NCI-H1417 (cell line): Measurements from ENCODE around the gene GRIK1.
A peak's percentile ranks its signal among the peaks of the same experiment; 100 is the strongest.
"Not testable (repeated sequence)": the region's sequence is repeated elsewhere in the genome, so short reads cannot be mapped to it uniquely, and the experiment has no call there.

Experiments
- DNase-seq, 3 experiments: peaks; one replicate each; lab custom pipeline; 2025; lab: John Stamatoyannopoulos, UW

GRIK1 gene

GRCh38 chr21:29939924-29940275 lies at the start of gene GRIK1:
Gene GRIK1, minus strand, starts transcription at chr21:29939996.
- peak in 2 of 3 experiments; percentile 85 for DNase-seq

- DNase-seq: no peak
Observed at GRCh38 chr21:29987762-29988161, 48.0 kb upstream of the GRIK1 start.

GRCh38 chr21:29985866-29986265 lies 46.1 kb upstream of the GRIK1 start:
- DNase-seq: no peak

GRCh38 chr21:29979043-29979442 lies 39.2 kb upstream of the GRIK1 start:
- DNase-seq: no peak

GRCh38 chr21:29975776-29976175 lies 36.0 kb upstream of the GRIK1 start:
- DNase-seq: no peak

- DNase-seq: no peak
Observed at GRCh38 chr21:29973258-29973657, 33.5 kb upstream of the GRIK1 start.

DNA sequence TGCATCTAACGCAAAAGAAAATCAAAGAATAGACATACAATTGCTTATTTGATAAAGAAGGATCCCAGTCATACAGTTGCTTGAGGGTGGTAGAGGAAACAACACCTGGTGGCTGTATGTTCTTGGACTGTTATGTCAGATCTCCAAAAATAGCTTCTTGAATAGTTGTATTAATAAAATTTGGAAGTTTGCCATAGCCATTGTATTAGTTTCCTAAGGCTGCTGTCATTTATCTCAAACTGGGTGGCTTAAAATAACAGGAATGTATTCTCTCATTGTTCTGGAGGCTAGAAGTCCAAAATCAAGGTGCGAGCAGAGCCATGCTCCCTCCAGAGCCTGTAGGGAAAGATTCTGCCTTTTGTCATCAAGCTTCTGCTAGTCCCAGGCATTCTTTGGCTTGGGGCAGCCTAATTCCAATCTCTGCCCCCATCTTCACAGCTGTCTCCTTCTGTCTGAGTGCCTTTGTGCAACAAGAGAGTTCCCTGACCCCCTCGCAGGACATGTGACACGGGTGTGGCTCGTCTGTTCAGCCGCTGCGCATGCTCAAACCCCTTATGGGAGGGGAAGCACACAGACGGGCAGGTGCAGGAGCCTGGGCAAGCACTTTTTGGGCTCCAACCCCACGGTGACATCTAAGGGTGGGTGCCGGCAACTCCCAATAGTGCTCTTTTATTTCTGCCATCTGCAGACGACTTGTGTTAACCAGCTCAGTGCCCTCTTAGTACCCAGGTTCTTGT lies 21.7 kb upstream of the GRIK1 start:
- DNase-seq: no peak

DNA sequence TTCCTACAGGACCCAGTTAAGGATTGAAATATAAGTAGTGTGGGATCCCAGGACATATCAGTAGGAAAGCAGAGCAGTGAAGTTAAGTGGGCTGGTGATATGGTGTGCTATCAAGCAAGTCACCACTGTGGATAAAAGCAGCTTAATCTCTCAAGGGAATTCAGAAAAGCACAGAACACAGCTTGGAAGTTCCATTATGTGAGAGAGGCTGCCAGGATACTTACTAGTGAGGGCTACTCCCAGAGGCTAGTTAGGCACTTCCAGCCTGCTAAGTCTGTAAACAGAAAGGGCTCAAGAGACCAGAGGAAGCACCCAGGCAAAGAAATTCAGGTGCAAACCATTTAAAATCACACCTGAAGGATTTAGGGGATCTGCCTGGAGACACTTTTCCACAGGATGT lies 18.8 kb upstream of the GRIK1 start:
- DNase-seq: no peak

GRCh38 chr21:29958035-29958434 lies 18.2 kb upstream of the GRIK1 start:
- DNase-seq: not testable (repeated sequence)

- DNase-seq: no peak
Observed at GRCh38 chr21:29953690-29954089, 13.9 kb upstream of the GRIK1 start.

GRCh38 chr21:29953072-29953471 lies 13.3 kb upstream of the GRIK1 start:
- DNase-seq: no peak

DNA sequence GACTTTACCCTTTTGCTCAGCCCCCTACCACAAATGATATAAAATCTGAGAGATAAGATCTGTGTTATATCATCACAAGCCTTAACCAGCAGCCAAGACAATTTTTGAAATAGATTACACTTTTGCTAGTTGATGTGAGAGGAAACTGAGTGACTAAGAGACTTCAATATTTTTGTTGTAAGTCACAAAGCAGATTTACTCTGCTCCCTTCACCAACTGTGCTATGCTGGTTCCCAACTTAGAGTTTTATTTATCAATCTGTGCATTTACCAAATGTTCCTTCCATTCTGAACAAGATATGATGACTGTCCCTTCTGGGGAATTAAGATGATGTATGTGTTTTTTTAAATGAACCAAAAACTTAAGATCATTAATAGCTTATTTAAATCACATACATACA lies 12.1 kb upstream of the GRIK1 start:
- DNase-seq: no peak

DNA sequence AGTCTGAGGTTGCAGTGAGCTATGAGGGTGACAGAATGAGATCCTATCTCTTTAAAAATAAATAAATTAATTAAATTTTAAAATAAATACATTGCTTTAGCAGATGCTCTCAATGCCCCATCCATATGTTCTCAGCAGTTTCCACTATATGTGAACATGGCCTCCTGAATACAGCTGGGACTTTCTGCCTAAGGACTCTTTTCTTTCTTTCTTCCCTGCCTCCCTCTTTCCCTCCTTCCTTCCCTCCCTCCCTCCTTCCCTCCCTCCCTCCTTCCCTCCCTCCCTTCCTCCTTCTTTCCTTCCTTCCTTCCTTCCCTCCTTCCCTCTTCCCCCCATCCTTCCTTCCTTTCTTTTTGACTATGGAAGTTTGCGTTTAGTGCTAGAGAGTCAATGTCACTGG lies 10.2 kb upstream of the GRIK1 start:
- DNase-seq: no peak

- DNase-seq: no peak
Observed at GRCh38 chr21:29947119-29947518, 7.3 kb upstream of the GRIK1 start.

DNA sequence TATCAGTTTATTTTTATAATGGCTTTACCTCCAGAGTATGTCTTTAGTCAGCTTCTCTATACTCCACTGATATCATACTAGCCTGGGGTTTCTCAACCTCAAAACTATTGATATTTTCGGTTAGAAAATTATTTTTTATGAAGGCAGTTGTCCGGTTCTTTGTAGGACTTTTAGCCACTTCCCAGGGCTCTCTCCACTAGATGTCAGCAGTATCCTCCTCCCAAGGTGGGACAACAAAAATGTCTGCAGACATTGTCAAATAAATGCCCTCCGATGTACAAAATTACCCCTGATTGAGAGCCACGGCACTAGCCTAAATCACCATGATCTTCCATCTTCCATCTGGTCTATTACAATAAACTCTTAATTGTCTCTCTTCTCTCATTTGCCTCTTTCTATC lies 4.1 kb upstream of the GRIK1 start:
- DNase-seq: no peak

DNA sequence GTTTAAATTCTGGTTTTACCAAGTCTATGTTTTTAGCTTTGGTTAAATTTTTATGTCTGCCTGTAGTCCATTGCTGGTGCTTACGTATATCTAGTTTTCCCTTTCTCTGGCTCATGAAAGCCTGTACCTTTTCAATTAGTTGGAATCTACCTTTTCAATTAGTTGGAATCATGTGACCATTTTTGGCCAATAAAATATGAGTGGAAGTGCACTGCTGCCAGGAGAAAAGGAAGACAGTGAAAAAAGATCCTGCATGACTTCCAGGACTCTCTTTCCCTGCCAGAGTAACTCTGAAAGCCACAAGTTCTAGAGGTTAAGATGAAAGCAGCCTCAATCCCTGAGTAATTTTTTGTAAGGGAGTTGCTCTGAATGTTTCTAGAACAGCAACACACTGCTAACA lies 2.2 kb upstream of the GRIK1 start:
- no peak for DNase-seq

- DNase-seq: no peak
Observed at GRCh38 chr21:29940991-29941390, 1.2 kb upstream of the GRIK1 start.

- DNase-seq: no peak
Observed at GRCh38 chr21:29940361-29940760, 565 bp upstream of the GRIK1 start.

DNA sequence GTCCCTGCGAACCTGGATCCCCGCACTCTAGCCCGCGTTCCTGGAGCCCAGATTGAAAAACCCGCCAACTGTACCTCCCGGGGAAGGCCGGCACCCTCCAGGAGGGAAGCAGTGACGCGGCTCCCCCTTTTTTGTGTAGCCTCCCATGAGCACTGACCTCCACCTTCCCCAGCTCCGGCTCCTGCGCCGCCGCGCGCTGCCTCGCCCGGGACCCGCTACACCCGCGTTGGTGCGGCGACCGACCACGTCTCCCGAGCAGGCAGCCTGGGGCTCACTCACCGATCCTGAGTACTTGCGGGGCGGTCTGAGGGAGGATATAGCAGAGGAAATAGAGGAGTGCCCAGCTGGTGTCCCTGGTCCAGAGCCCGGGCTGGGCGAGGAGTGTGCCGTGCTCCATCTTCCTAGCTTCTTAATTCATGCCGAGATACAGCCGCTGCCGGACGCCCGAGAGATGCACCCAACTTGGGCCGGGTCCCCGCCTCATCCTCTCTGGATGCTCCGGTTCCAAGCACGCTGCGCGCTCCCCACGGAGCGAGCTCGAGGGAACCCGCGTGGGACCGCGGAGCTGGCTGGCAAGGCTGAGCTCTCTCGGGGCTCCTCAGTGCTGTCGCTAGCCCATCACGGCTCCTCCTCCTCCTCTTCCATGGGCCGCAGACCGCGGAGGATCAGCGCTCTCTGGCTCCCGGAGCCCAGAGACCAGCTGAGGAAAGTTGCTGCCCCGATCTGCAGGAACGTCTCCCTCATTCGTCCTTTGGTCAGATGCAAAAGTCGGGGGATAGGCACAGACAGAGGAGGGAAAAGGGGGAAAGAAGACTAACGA lies 482 bp downstream of the GRIK1 start:
- peak in 2 of 3 experiments; percentile 85 for DNase-seq

DNA sequence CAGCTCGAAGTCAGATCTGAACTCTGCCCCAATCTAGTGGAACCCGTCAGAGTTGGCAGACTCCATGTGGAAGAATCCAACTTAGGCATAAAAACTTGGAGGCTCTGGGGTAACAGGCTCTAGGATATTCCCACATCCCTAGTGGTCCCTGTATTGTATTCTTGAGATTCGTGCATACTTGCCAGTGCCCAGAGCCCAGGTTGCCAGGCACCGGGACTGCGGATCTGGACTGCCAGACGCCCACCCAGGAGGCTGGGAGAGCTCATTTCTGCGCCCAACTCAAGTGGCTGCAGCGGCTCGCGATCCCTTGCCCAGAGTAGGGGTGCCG lies 1.1 kb downstream of the GRIK1 start:
- DNase-seq: peak in 1 of 3 experiments; percentile 75

DNA sequence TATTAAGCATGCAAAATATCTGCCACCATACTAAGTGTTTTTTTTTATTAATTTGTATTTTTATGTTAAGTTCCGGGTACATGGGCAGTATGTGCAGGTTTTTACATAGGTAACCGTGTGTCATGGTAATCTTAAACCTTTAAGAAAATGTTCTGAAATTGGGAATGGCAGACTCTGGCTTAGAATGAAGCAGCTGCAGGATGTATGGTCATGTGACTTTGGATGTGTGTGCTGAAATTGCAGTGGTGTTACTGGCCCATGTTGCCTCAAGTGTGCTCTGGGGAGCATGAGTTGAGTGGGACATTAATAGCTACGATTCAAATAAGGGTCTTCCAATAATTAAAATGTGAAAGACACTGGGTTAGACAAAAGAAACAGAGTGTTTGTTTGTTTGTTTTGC lies 6.7 kb downstream of the GRIK1 start:
- DNase-seq: no peak

- DNase-seq: no peak
Observed at GRCh38 chr21:29928537-29928936, 11.3 kb downstream of the GRIK1 start.

GRCh38 chr21:29920938-29921337 lies 18.9 kb downstream of the GRIK1 start:
- DNase-seq: no peak

DNA sequence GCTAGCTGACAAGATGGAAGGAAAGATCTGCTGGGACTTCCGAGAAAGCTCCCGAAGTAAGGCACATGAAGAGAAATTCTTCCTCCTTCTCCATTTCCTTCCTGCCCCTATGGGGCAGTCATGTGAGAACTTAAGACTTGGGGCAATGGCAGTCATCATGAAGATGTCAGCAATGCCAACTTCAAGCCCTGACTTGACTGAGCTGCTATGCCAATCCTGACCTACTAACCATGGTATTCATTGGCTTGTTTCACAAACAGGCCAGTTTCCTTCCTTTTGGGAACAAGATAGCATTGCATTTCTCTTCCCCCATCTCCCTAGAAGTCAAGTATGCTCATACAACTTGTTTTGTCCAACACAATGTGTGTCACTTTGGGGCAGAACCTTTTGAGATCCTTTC lies 25.5 kb downstream of the GRIK1 start:
- DNase-seq: no peak
